Neutrophil (primary cell): Measurements from ENCODE around the gene KCNJ15.

Experiments
- H3K27ac ChIP-seq: fragments of 200-600 bp; sonication (generic); 2 replicates; pipeline ENCODE4 v1.5.1; 2016; ENCODE audit warnings: mild to moderate bottlenecking, moderate library complexity
- H3K27me3 ChIP-seq: fragments of 200-600 bp; sonication (generic); 2 replicates; pipeline ENCODE4 v1.6.0; 2016; ENCODE audit warnings: mild to moderate bottlenecking
- H3K36me3 ChIP-seq: fragments of 200-600 bp; sonication (generic); 2 replicates; pipeline ENCODE4 v1.5.1; 2017
- H3K4me1 ChIP-seq, 2 experiments: fragments of 200-600 bp in 1 of 2; sonication (generic) in 1 of 2; 1 replicate in 1 of 2; 2 replicates in 1 of 2; pipeline versions ENCODE4 v1.5.1 to v1.6.1; 2013 to 2016; ENCODE audit warnings: low read depth in 1 of 2, low read length in 1 of 2, mild to moderate bottlenecking in 1 of 2, moderate library complexity in 1 of 2; ENCODE audit not compliant: control insufficient read depth in 1 of 2, insufficient read depth in 1 of 2
- H3K4me3 ChIP-seq, 2 experiments: fragments of 200-600 bp in 1 of 2; sonication (generic) in 1 of 2; 1 replicate in 1 of 2; 2 replicates in 1 of 2; pipeline ENCODE4 v1.5.1; 2013 to 2016; ENCODE audit warnings: low read depth in 1 of 2, low read length in 1 of 2, mild to moderate bottlenecking in 1 of 2, moderate library complexity in 1 of 2
- H3K9me3 ChIP-seq: fragments of 200-600 bp; sonication (generic); 2 replicates; pipeline ENCODE4 v1.5.1; 2016
- TF ChIP-seq, protein P1 (sequence below): fragments of 200-600 bp; sonication (generic); IDR thresholded peaks from 2 replicates; pipeline ENCODE4 v1.5.1; 2016; ENCODE audit warnings: antibody characterized with exemption

KCNJ15 gene

DNA sequence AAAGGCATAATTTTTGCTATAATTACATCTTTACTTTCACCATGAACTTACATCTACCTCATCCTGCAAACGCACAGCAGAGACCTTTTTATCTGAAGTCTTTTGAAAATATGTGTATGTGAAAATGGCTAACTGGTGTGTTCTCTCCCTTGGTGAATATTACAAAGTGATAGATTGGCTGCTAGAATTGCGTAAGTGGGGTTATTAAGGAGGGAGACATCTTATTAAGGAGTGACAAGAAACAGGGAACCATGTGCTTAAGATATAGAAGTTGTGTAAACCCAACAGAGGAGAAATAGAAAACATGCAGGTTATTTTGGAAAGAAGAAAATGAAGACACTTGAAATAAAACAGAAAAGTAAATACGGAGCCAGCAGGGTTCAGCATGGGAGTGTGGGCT, 7.8 kb downstream of the KCNJ15 start:
- Histone ChIP-seq H3K4me3 (no peak overlapping the region), H3K27me3 (no peaks in the 10 kb centered on the region), H3K4me1 (peaks cover 88 to 93% of the 10 kb centered on the region in 2 experiments), H3K27ac (peak overlapping the region; percentile 90), H3K9me3 (no peaks in the 10 kb centered on the region), H3K36me3 (peaks cover 65% of the 10 kb centered on the region)
- TF ChIP-seq, protein P1, sequence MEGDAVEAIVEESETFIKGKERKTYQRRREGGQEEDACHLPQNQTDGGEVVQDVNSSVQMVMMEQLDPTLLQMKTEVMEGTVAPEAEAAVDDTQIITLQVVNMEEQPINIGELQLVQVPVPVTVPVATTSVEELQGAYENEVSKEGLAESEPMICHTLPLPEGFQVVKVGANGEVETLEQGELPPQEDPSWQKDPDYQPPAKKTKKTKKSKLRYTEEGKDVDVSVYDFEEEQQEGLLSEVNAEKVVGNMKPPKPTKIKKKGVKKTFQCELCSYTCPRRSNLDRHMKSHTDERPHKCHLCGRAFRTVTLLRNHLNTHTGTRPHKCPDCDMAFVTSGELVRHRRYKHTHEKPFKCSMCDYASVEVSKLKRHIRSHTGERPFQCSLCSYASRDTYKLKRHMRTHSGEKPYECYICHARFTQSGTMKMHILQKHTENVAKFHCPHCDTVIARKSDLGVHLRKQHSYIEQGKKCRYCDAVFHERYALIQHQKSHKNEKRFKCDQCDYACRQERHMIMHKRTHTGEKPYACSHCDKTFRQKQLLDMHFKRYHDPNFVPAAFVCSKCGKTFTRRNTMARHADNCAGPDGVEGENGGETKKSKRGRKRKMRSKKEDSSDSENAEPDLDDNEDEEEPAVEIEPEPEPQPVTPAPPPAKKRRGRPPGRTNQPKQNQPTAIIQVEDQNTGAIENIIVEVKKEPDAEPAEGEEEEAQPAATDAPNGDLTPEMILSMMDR = no peak

- H3K4me1 ChIP-seq = peaks cover 86 to 93% of the 10 kb centered on the region in 2 experiments
- no peaks in the 10 kb centered on the region for H3K9me3 ChIP-seq
- TF ChIP-seq, protein P1 = no peak
- H3K27ac ChIP-seq = peak overlapping the region; percentile 90
- H3K4me3 ChIP-seq = no peak overlapping the region
- H3K27me3 ChIP-seq = no peaks in the 10 kb centered on the region
- H3K36me3 ChIP-seq = peaks cover 65% of the 10 kb centered on the region
Measured at GRCh38 chr21:38265166-38265565, 8.4 kb downstream of the KCNJ15 start.

GRCh38 chr21:38266732-38267131, 9.9 kb downstream of the KCNJ15 start:
- Histone ChIP-seq H3K4me3 (peak overlapping the region; percentile 5 to 11), H3K27ac (peak overlapping the region; percentile 90), H3K27me3 (no peaks in the 10 kb centered on the region), H3K9me3 (no peaks in the 10 kb centered on the region), H3K4me1 (peaks cover 87 to 93% of the 10 kb centered on the region in 2 experiments), H3K36me3 (peaks cover 66% of the 10 kb centered on the region)
- TF ChIP-seq, protein P1 = no peak

- peaks cover 66% of the 10 kb centered on the region for H3K36me3 ChIP-seq
- peaks cover 88 to 93% of the 10 kb centered on the region in 2 experiments for H3K4me1 ChIP-seq
- peak overlapping the region; percentile 5 to 11 for H3K4me3 ChIP-seq
- H3K9me3 ChIP-seq = no peaks in the 10 kb centered on the region
- peak overlapping the region; percentile 90 for H3K27ac ChIP-seq
- TF ChIP-seq, protein P1 = no peak
- H3K27me3 ChIP-seq = no peaks in the 10 kb centered on the region
Measured at GRCh38 chr21:38267136-38267755, 10.5 kb downstream of the KCNJ15 start.

- Histone ChIP-seq H3K9me3 (no peaks in the 10 kb centered on the region), H3K4me3 (peak overlapping the region; percentile 6 to 13), H3K4me1 (peaks cover 91 to 100% of the 10 kb centered on the region in 2 experiments), H3K27ac (peak overlapping the region; percentile 90), H3K36me3 (peaks cover 58% of the 10 kb centered on the region), H3K27me3 (no peaks in the 10 kb centered on the region)
- TF ChIP-seq, protein P1 = no peak
Measured at GRCh38 chr21:38267991-38268863, 11.4 kb downstream of the KCNJ15 start.
